Liver (tissue), 3 donors: ENCODE data around the gene QPCT.

Experiments
- CTCF ChIP-seq: fragments of 150-350 bp; IDR thresholded peaks from 2 replicates; pipeline ENCODE4 v1.5.1; 2017; ENCODE audit warnings: improper control_type of control experiment, low read depth, low read length; ENCODE audit not compliant: missing input control
- EGR1 ChIP-seq, 2 donors: IDR thresholded peaks; 2 replicates each; pipeline ENCODE4 v1.6.1; 2016 to 2018; ENCODE audit warnings: antibody characterized with exemption in 2 of 2, low read depth in 2 of 2
- FOXA2 ChIP-seq: IDR thresholded peaks from 2 replicates; pipeline ENCODE4 v1.6.1; 2016; ENCODE audit warnings: antibody characterized with exemption
- GABPA ChIP-seq, 2 donors: IDR thresholded peaks in 1 of 2; conservative IDR thresholded peaks in 1 of 2; 2 replicates each; pipeline ENCODE4 v1.6.1; 2016; ENCODE audit warnings: antibody characterized with exemption in 2 of 2, mild to moderate bottlenecking in 1 of 2, moderate library complexity in 1 of 2
- HNF4G ChIP-seq: IDR thresholded peaks from 2 replicates; pipeline ENCODE4 v1.6.1; 2016; ENCODE audit warnings: antibody characterized with exemption
- MAX ChIP-seq: IDR thresholded peaks from 2 replicates; pipeline ENCODE4 v1.6.1; 2016; ENCODE audit warnings: antibody characterized with exemption
- RXRA ChIP-seq, 2 donors: IDR thresholded peaks; 2 replicates each; pipeline ENCODE4 v1.6.1; 2017 to 2018; ENCODE audit warnings: antibody characterized with exemption in 2 of 2, mild to moderate bottlenecking in 1 of 2
- donor health status: healthy.
- donor health status: healthy.

DNA sequence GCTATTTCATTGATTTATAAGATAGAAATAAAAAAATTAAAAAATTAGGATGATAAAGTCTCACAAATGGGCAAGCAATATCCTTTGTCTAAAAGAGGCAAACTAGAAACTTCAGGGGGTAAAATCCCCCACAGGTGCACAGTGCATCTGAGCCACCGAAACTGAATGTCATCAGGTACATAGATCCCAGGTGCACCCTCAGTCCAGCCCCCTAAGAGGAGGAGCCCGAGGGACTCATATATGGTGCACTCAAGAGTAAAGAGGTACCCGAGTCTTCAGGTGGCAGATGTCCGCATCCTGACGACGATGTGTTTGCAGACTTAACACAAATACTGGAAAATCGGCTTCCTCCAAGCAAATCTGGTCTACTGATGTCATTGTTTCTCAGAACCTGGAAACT lies 11.3 kb downstream of the QPCT start:
- no peak for TF ChIP-seq CTCF
- no peak for TF ChIP-seq MAX
- no peak for TF ChIP-seq RXRA (IDR thresholded peaks at IDR 0.05)
- no peak for TF ChIP-seq GABPA (IDR thresholded peaks at IDR 0.05 in 1 of 2, conservative IDR thresholded peaks at IDR 0.05 in 1 of 2)
- TF ChIP-seq EGR1 (IDR thresholded peaks at IDR 0.05; ENCODE audit: low read depth in 2 of 2): no peak
- TF ChIP-seq HNF4G: no peak
- TF ChIP-seq FOXA2: no peak
